ENCODE results near the gene ZNF445. TPM values are rescaled to one million over a fixed set of nuclear protein-coding genes. Genes with fewer than 3 reads are reported as not detected.

The ZNF445 gene
- 10 to 100 TPM; 16.6 to 18.7 TPM for total RNA-seq

GRCh38 chr3:44477312-44478030 lies at the start of gene ZNF445:
TSS of gene ZNF445 (minus strand) at chr3:44477670. CDS start at chr3:44455549, 22,121 bp downstream.
- H3K9me3 Mint-ChIP-seq = no peaks in the 10 kb centered on the region
- H3K27me3 Mint-ChIP-seq = no peaks in the 10 kb centered on the region
- H3K27ac Mint-ChIP-seq = peak within 1 kb of the TSS; percentile 74
- ChIA-PET CTCF (interaction anchor here (0.7 to 0.8 kb wide), 3 partner anchors 34 to 54 kb away, joined by 3 to 4 read pairs (median 3); no protein-coding TSS in a partner anchor), POLR2A (interaction anchor here (0.7 to 1.3 kb wide), 3 partner anchors 33 to 139 kb away, joined by 3 to 8 read pairs (median 6); partner anchors contain the start of gene TCAIM)
- H3K36me3 Mint-ChIP-seq = peaks cover 3% of the 10 kb centered on the region
- peak; percentile 83 for DNase-seq
- intact Hi-C loops (cut with micrococcal nuclease) = loop anchor here (1.0 to 2.0 kb wide), 3 partner anchors 33 to 139 kb away; partner anchors contain the start of gene TCAIM
- peak within 1 kb of the TSS; percentile 85 for H3K4me3 Mint-ChIP-seq
- H3K4me1 Mint-ChIP-seq (ENCODE audit: low read depth) = peaks cover 25% of the 10 kb centered on the region

DNA sequence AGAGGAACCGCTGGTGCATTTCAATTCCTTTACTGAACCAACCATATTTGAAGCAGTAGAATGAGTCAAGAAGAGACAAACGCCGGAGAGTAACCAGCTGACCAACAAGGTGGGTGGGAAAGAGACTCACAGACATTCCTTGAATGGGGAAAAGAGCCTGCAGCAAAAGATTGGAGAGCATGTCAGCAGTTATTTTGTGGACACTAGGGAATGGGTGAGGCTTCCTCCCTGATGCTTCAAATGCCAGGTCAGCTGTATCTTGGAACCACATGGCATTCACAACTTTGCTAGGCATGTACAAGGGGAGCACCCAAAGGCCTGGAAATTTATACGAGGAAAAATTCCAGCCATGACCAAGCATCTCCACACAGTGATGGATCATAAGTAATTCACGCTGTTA lies 47.6 kb upstream of the ZNF445 start:
- Mint-ChIP-seq H3K36me3 (no peaks in the 10 kb centered on the region), H3K4me1 (ENCODE audit: low read depth) (no peaks in the 10 kb centered on the region), H3K27ac (no peak overlapping the region), H3K4me3 (no peak overlapping the region), H3K9me3 (no peaks in the 10 kb centered on the region), H3K27me3 (peaks cover 26% of the 10 kb centered on the region)
- DNase-seq = no peak
- ChIA-PET CTCF (no interaction called here), POLR2A (no interaction called here)
- intact Hi-C loops (cut with micrococcal nuclease) = no loop called here

DNA sequence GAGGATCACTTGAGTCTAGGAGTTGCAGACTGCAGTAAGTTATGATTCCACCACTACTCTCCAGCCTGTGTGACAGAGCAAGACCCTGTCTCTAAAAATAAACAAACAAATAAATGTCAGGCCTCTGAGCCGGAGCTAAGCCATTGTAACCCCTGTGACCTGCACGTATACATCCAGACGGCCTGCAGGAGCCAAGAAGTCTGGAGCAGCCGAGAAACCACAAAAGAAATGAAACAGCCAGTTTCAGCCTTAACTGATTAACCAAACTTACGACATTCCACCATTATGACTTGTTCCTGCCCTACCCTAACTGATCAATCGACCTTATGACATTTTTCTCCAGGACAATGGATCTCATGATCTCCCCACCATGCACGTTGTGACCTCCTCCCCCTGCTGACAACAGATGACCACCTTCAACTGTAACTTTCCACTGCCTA lies 45.0 kb upstream of the ZNF445 start:
- no peaks in the 10 kb centered on the region for H3K9me3 Mint-ChIP-seq
- H3K27ac Mint-ChIP-seq = no peak overlapping the region
- H3K36me3 Mint-ChIP-seq = no peaks in the 10 kb centered on the region
- H3K27me3 Mint-ChIP-seq = peaks cover 34% of the 10 kb centered on the region
- CTCF ChIA-PET = no interaction called here
- intact Hi-C loops (cut with micrococcal nuclease) = no loop called here
- no peak overlapping the region for H3K4me3 Mint-ChIP-seq
- POLR2A ChIA-PET = no interaction called here
- DNase-seq = no peak
- no peaks in the 10 kb centered on the region for H3K4me1 Mint-ChIP-seq (ENCODE audit: low read depth)

GRCh38 chr3:44521721-44522120 lies 44.3 kb upstream of the ZNF445 start:
- no peaks in the 10 kb centered on the region for H3K9me3 Mint-ChIP-seq
- H3K27me3 Mint-ChIP-seq = peaks cover 33% of the 10 kb centered on the region
- POLR2A ChIA-PET = interaction anchor here (0.6 kb wide), 2 partner anchors 11 to 55 kb away, joined by 3 to 4 read pairs; no protein-coding TSS in a partner anchor
- no peak overlapping the region for H3K27ac Mint-ChIP-seq
- H3K36me3 Mint-ChIP-seq = no peaks in the 10 kb centered on the region
- no peaks in the 10 kb centered on the region for H3K4me1 Mint-ChIP-seq (ENCODE audit: low read depth)
- intact Hi-C loops (cut with micrococcal nuclease) = no loop called here
- CTCF ChIA-PET = interaction anchor here (0.7 kb wide), 1 partner anchor 54 kb away, joined by 3 read pairs; no protein-coding TSS in a partner anchor
- no peak for DNase-seq
- H3K4me3 Mint-ChIP-seq = no peak overlapping the region

- ChIA-PET CTCF (no interaction called here), POLR2A (no interaction called here)
- DNase-seq = no peak
- H3K4me1 Mint-ChIP-seq (ENCODE audit: low read depth) = no peaks in the 10 kb centered on the region
- no peaks in the 10 kb centered on the region for H3K36me3 Mint-ChIP-seq
- H3K27me3 Mint-ChIP-seq = peaks cover 25% of the 10 kb centered on the region
- no peak overlapping the region for H3K27ac Mint-ChIP-seq
- H3K4me3 Mint-ChIP-seq = no peak overlapping the region
- no peaks in the 10 kb centered on the region for H3K9me3 Mint-ChIP-seq
- intact Hi-C loops (cut with micrococcal nuclease) = no loop called here
These were observed 41.3 kb upstream of the ZNF445 start for GRCh38 chr3:44518782-44519156.

DNA sequence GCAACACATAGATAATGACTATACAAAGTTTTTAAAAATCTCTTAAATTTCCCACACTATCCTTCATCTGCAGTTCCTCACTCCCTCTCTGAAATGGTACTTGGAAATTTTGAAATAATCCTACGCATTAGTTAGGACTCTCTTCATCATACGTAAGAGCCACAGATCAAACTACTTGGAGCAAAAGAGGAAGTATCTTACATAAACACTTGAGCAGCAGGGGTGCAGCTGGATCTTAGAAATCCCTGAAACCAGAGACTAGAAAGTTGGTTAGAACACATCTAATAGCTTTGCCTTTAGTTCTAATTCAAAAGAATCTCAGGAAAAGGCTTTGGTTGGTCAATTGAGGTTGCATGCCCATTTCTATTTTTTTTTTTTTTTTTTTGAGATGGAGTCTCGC lies 38.8 kb upstream of the ZNF445 start:
- no peak overlapping the region for H3K27ac Mint-ChIP-seq
- CTCF ChIA-PET = no interaction called here
- no peaks in the 10 kb centered on the region for H3K9me3 Mint-ChIP-seq
- H3K27me3 Mint-ChIP-seq = peaks cover 13% of the 10 kb centered on the region
- intact Hi-C loops (cut with micrococcal nuclease) = no loop called here
- no peak for DNase-seq
- no peak overlapping the region for H3K4me3 Mint-ChIP-seq
- H3K36me3 Mint-ChIP-seq = no peaks in the 10 kb centered on the region
- POLR2A ChIA-PET = no interaction called here
- H3K4me1 Mint-ChIP-seq (ENCODE audit: low read depth) = peaks cover 6% of the 10 kb centered on the region

DNA sequence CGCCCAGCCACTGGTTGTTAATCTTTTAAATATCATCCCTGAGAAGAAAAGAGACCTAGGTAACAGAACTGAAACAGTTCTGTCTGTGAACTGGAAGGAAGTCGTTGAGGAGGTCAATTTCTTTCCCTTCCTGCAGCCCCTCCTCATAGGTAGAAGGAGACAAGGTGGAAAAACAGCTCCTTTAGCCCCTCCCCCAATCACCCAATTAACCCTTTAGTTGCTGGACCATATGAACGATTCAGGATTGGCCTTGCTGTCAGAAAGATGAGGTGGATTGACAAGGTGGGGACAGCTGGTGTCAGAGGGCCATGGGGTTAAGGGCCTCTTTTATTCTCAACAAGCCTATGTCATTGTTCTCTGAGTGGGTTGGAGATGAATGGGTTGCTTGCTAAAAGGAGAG lies 36.0 kb upstream of the ZNF445 start:
- H3K4me1 Mint-ChIP-seq (ENCODE audit: low read depth) = peaks cover 20% of the 10 kb centered on the region
- POLR2A ChIA-PET = no interaction called here
- DNase-seq = no peak
- peaks cover 7% of the 10 kb centered on the region for H3K27me3 Mint-ChIP-seq
- no peaks in the 10 kb centered on the region for H3K36me3 Mint-ChIP-seq
- H3K9me3 Mint-ChIP-seq = no peaks in the 10 kb centered on the region
- CTCF ChIA-PET = interaction anchor here (0.5 kb wide), 1 partner anchor 152 kb away, joined by 3 read pairs; no protein-coding TSS in a partner anchor
- no peak overlapping the region for H3K27ac Mint-ChIP-seq
- H3K4me3 Mint-ChIP-seq = no peak overlapping the region
- intact Hi-C loops (cut with micrococcal nuclease) = loop anchor here (5.0 kb wide), 2 partner anchors 191 to 249 kb away; partner anchors contain the start of genes KIAA1143 and KIF15

DNA sequence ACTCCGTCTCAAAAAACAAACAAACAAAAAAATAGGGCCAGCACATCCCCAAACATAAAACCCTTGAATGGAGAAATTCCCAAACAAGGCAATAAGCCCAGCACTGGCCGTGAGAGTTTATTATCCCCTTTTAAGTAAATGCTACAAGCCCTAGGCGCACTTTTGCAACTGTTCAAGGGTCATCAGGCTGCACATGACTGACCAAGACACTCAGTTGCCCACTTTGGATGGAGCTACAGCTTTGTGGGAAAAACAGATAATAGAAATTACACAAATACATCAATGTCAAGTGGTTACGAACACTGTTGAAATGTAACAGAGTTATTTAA lies 33.7 kb upstream of the ZNF445 start:
- H3K27ac Mint-ChIP-seq = peak overlapping the region; percentile 93
- no peaks in the 10 kb centered on the region for H3K9me3 Mint-ChIP-seq
- ChIA-PET POLR2A (interaction anchor here (1.3 to 2.5 kb wide), 5 partner anchors 33 to 465 kb away, joined by 3 to 18 read pairs (median 8); partner anchors contain the start of genes EXOSC7, TCAIM and ZDHHC3), CTCF (interaction anchor here (0.7 to 2.5 kb wide), 6 partner anchors 22 to 403 kb away, joined by 3 to 10 read pairs (median 4); no protein-coding TSS in a partner anchor)
- H3K27me3 Mint-ChIP-seq = no peaks in the 10 kb centered on the region
- H3K36me3 Mint-ChIP-seq = peaks cover 9% of the 10 kb centered on the region
- H3K4me1 Mint-ChIP-seq (ENCODE audit: low read depth) = peaks cover 30% of the 10 kb centered on the region
- peak overlapping the region; percentile 89 for H3K4me3 Mint-ChIP-seq
- intact Hi-C loops (cut with micrococcal nuclease) = loop anchor here (1.0 to 5.0 kb wide), 6 partner anchors 42 to 251 kb away; partner anchors contain the start of genes KIAA1143, KIF15 and TCAIM
- DNase-seq = no peak

- DNase-seq = no peak
- ChIA-PET POLR2A (interaction anchor here (1.1 to 2.5 kb wide), 5 partner anchors 32 to 466 kb away, joined by 3 to 18 read pairs (median 8); partner anchors contain the start of genes EXOSC7, KIAA1143, KIF15 and TCAIM), CTCF (interaction anchor here (1.5 to 2.5 kb wide), 2 partner anchors 23 to 404 kb away, joined by 4 to 10 read pairs; no protein-coding TSS in a partner anchor)
- intact Hi-C loops (cut with micrococcal nuclease) = loop anchor here (1.0 to 5.0 kb wide), 5 partner anchors 33 to 252 kb away; partner anchors contain the start of genes KIAA1143, KIF15 and ZNF445
- Mint-ChIP-seq H3K9me3 (peaks cover 5% of the 10 kb centered on the region), H3K36me3 (peaks cover 21% of the 10 kb centered on the region), H3K4me3 (peak overlapping the region; percentile 89), H3K27ac (peak overlapping the region; percentile 93), H3K4me1 (ENCODE audit: low read depth) (peaks cover 33% of the 10 kb centered on the region), H3K27me3 (no peaks in the 10 kb centered on the region)
These were observed 32.5 kb upstream of the ZNF445 start for GRCh38 chr3:44510000-44510368.

DNA sequence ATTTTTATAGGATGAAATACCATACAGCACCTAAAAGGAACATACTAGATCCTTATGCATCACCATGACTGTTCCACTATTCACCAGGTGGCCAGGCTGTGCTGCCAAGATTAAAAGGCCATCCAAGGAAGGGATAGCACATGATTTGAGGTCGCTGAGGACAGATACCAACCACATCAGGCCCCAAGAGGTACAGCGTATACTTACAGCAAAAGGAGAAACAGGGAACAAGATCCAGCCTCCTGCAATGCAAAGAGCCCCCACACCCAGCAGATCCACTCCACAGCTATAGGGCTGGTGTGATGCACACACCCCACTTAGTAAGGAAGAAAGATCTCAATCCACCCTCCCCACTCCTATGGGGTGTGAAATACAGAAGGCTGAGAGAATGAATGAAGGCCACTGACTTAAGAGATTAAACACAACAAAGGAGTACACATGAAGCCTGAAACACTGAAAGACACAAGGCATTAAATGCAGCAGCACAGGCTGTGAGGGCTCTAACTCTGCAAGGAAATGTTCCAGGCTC lies 32.0 kb upstream of the ZNF445 start:
- Mint-ChIP-seq H3K27me3 (no peaks in the 10 kb centered on the region), H3K4me1 (ENCODE audit: low read depth) (peaks cover 33% of the 10 kb centered on the region), H3K9me3 (peaks cover 5% of the 10 kb centered on the region), H3K27ac (peak overlapping the region; percentile 93), H3K4me3 (peak overlapping the region; percentile 89), H3K36me3 (peaks cover 21% of the 10 kb centered on the region)
- intact Hi-C loops (cut with micrococcal nuclease) = no loop called here
- DNase-seq = peak; percentile 12
- ChIA-PET POLR2A (interaction anchor here (1.1 kb wide), 1 partner anchor 252 kb away, joined by 6 read pairs; the partner anchor contains the start of genes KIAA1143 and KIF15), CTCF (no interaction called here)

- peaks cover 35% of the 10 kb centered on the region for H3K36me3 Mint-ChIP-seq
- H3K9me3 Mint-ChIP-seq = peaks cover 18% of the 10 kb centered on the region
- H3K27me3 Mint-ChIP-seq = no peaks in the 10 kb centered on the region
- ChIA-PET POLR2A (no interaction called here), CTCF (interaction anchor here (0.6 to 0.7 kb wide), 2 partner anchors 471 to 1636 kb away, joined by 3 read pairs; no protein-coding TSS in a partner anchor)
- peaks cover 33% of the 10 kb centered on the region for H3K4me1 Mint-ChIP-seq (ENCODE audit: low read depth)
- no peak for DNase-seq
- intact Hi-C loops (cut with micrococcal nuclease) = no loop called here
- no peak overlapping the region for H3K4me3 Mint-ChIP-seq
- H3K27ac Mint-ChIP-seq = no peak overlapping the region
These were observed 29.5 kb upstream of the ZNF445 start for GRCh38 chr3:44506961-44507360.

DNA sequence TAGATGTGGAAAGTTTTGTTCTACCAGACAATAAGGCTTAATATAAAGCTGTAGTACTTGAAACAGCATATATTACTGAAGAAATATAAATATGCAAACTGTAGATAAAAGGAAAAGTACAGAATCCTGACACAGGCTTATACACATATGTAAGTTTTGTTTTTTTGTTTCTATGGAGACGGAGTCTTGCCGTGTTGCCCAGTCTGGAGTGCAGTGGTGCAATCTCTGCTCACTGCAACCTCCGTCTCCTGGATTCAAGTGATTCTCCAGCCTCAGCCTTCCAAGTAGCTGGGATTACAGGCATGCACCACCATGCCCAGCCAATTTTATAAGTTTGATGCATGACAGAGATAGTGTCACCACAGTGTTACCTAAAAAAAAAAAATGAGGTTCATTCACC lies 29.1 kb upstream of the ZNF445 start:
- peaks cover 31% of the 10 kb centered on the region for H3K4me1 Mint-ChIP-seq (ENCODE audit: low read depth)
- no peak for DNase-seq
- ChIA-PET POLR2A (no interaction called here), CTCF (interaction anchor here (0.6 kb wide), 1 partner anchor 1635 kb away, joined by 3 read pairs; no protein-coding TSS in a partner anchor)
- intact Hi-C loops (cut with micrococcal nuclease) = no loop called here
- H3K27me3 Mint-ChIP-seq = no peaks in the 10 kb centered on the region
- peaks cover 22% of the 10 kb centered on the region for H3K9me3 Mint-ChIP-seq
- H3K27ac Mint-ChIP-seq = no peak overlapping the region
- H3K4me3 Mint-ChIP-seq = no peak overlapping the region
- H3K36me3 Mint-ChIP-seq = peaks cover 39% of the 10 kb centered on the region
